ENCODE data around the gene WDR43.

- TF ChIP-seq CTCF (IDR thresholded peaks at IDR 0.05) = no peak
- no peak for TF ChIP-seq POLR2A (IDR thresholded peaks at IDR 0.05)
These were observed 84.6 kb downstream of the WDR43 start for GRCh38 chr2:28979041-28979440.
